ENCODE results near the gene LSAMP.

The LSAMP gene

GRCh38 chr3:116161575-116162525 lies 283.4 kb downstream of the LSAMP start:
- DNase-seq = no peak

GRCh38 chr3:116160594-116160993 lies 284.7 kb downstream of the LSAMP start:
- DNase-seq = no peak

GRCh38 chr3:116155841-116156240 lies 289.4 kb downstream of the LSAMP start:
- DNase-seq = no peak

- no peak for DNase-seq
Observed at GRCh38 chr3:116154389-116154788, 290.9 kb downstream of the LSAMP start.

GRCh38 chr3:116153174-116153573 lies 292.1 kb downstream of the LSAMP start:
- DNase-seq = peak; percentile 28

- DNase-seq = no peak
Observed at GRCh38 chr3:116150655-116151167, 294.6 kb downstream of the LSAMP start.

- DNase-seq = peak; percentile 31
Observed at GRCh38 chr3:116148881-116149851, 296.1 kb downstream of the LSAMP start.

- DNase-seq = no peak
Observed at GRCh38 chr3:116145613-116146012, 299.7 kb downstream of the LSAMP start.

GRCh38 chr3:116141724-116142123 lies 303.6 kb downstream of the LSAMP start:
- DNase-seq = no peak

- DNase-seq = peak; percentile 39
Observed at GRCh38 chr3:116140100-116140689, 305.1 kb downstream of the LSAMP start.

- DNase-seq = no peak
Observed at GRCh38 chr3:116139641-116140040, 305.6 kb downstream of the LSAMP start.

GRCh38 chr3:116135457-116136085 lies 309.7 kb downstream of the LSAMP start:
- DNase-seq = peak; percentile 68

GRCh38 chr3:116129187-116129946 lies 315.9 kb downstream of the LSAMP start:
- DNase-seq = no peak

GRCh38 chr3:116127464-116127863 lies 317.8 kb downstream of the LSAMP start:
- no peak for DNase-seq

GRCh38 chr3:116124166-116124565 lies 321.1 kb downstream of the LSAMP start:
- DNase-seq = no peak

GRCh38 chr3:116118475-116119169 lies 326.7 kb downstream of the LSAMP start:
- DNase-seq = no peak

GRCh38 chr3:116114586-116114985 lies 330.7 kb downstream of the LSAMP start:
- no peak for DNase-seq

GRCh38 chr3:116112696-116113095 lies 332.6 kb downstream of the LSAMP start:
- peak; percentile 52 for DNase-seq

GRCh38 chr3:116111765-116112164 lies 333.5 kb downstream of the LSAMP start:
- DNase-seq = no peak

GRCh38 chr3:116103868-116104530 lies 341.3 kb downstream of the LSAMP start:
- no peak for DNase-seq

All from fibroblast of skin of right biceps (primary cell).